NCI-H446 treated with DMSO at 0.1 percent for 48 hours (cell line): ENCODE results near the gene CROCC2.

Source experiments
- DNase-seq: peaks from one replicate; lab custom pipeline; 2025; lab: John Stamatoyannopoulos, UW

Gene CROCC2

GRCh38 chr2:240956935-240957655, 51.0 kb downstream of the CROCC2 start:
- no peak for DNase-seq

GRCh38 chr2:240957656-240958365, 51.7 kb downstream of the CROCC2 start:
- DNase-seq = peak; percentile 47

GRCh38 chr2:240958366-240959213, 52.5 kb downstream of the CROCC2 start:
- DNase-seq = no peak

GRCh38 chr2:240959214-240959940, 53.2 kb downstream of the CROCC2 start:
- DNase-seq = no peak

GRCh38 chr2:240959941-240960308, 53.8 kb downstream of the CROCC2 start:
- DNase-seq = no peak

- no peak for DNase-seq
These were observed 54.3 kb downstream of the CROCC2 start for GRCh38 chr2:240960309-240960970.

GRCh38 chr2:240960971-240961876, 55.1 kb downstream of the CROCC2 start:
- no peak for DNase-seq

GRCh38 chr2:240961910-240962299, 55.8 kb downstream of the CROCC2 start:
- DNase-seq = no peak

GRCh38 chr2:240962300-240963064, 56.3 kb downstream of the CROCC2 start:
- no peak for DNase-seq

- DNase-seq = no peak
These were observed 57.1 kb downstream of the CROCC2 start for GRCh38 chr2:240963065-240963867.

GRCh38 chr2:240963868-240964703, 58.0 kb downstream of the CROCC2 start:
- DNase-seq = no peak

- DNase-seq = no peak
These were observed 58.7 kb downstream of the CROCC2 start for GRCh38 chr2:240964704-240965295.

- DNase-seq = no peak
These were observed 59.3 kb downstream of the CROCC2 start for GRCh38 chr2:240965296-240965904.

GRCh38 chr2:240965905-240966456, 59.8 kb downstream of the CROCC2 start:
- DNase-seq = no peak

GRCh38 chr2:240966457-240966905, 60.3 kb downstream of the CROCC2 start:
- DNase-seq = no peak

GRCh38 chr2:240966906-240967680, 61.0 kb downstream of the CROCC2 start:
- DNase-seq = no peak
